HepG2 (cell line): ENCODE measurements around the gene ANAPC2. TPM values are rescaled to one million over a fixed set of nuclear protein-coding genes. Genes with fewer than 3 reads are reported as not detected.
A peak's percentile ranks its signal among the peaks of the same experiment; 100 is the strongest.

ENCODE experiments used
- ASH2L ChIP-seq: fragments of 300-600, 200-600 bp; sonication (generic); IDR thresholded peaks from 2 replicates; pipeline ENCODE4 v1.7.0; 2017; ENCODE audit warnings: low read depth, mild to moderate bottlenecking, moderate library complexity, mixed read lengths, low read length; ENCODE audit not compliant: insufficient read length
- BHLHE40 ChIP-seq: IDR thresholded peaks from 2 replicates; pipeline ENCODE4 v1.6.1; 2011; ENCODE audit warnings: low read length, improper control_type of control experiment
- EEA1 ChIP-seq: sonication (generic); formaldehyde crosslinking; IDR thresholded peaks from 2 replicates; pipeline ENCODE4 v1.5.1; 2020; ENCODE audit warnings: mild to moderate bottlenecking, missing genetic modification reagents, borderline replicate concordance
- HDAC6 ChIP-seq: fragments of 200-600 bp; sonication (generic); IDR thresholded peaks from 2 replicates; pipeline ENCODE4 v1.7.0; 2017; ENCODE audit warnings: mild to moderate bottlenecking, antibody characterized with exemption, low read length, low read depth
- HIVEP1 ChIP-seq: sonication (generic); formaldehyde crosslinking; IDR thresholded peaks from 2 replicates; pipeline ENCODE4 v1.4.0; 2020; ENCODE audit warnings: mild to moderate bottlenecking, missing genetic modification reagents
- HOXA3 ChIP-seq: sonication (generic); formaldehyde crosslinking; IDR thresholded peaks from 2 replicates; pipeline ENCODE4 v1.5.0; 2020; ENCODE audit warnings: missing genetic modification reagents
- MTF1 ChIP-seq: sonication (generic); formaldehyde crosslinking; IDR thresholded peaks from 2 replicates; pipeline ENCODE4 v1.5.0; 2020; ENCODE audit warnings: missing genetic modification reagents
- MYPOP ChIP-seq: sonication (generic); formaldehyde crosslinking; IDR thresholded peaks from 2 replicates; pipeline ENCODE4 v1.8.1; 2023; ENCODE audit warnings: mild to moderate bottlenecking, moderate library complexity, missing genetic modification reagents
- NBN ChIP-seq: fragments of 450-650 bp; conservative IDR thresholded peaks from 2 replicates; pipeline ENCODE4 v1.6.1; 2017
- NFYC ChIP-seq: IDR thresholded peaks from 2 replicates; pipeline ENCODE4 v1.6.1; 2016; ENCODE audit warnings: missing genetic modification reagents, missing compliant biosample characterization
- RBFOX2 ChIP-seq: fragments of 200-400 bp; formaldehyde crosslinking; IDR thresholded peaks from 2 replicates; pipeline ENCODE4 v1.6.1; 2017; ENCODE audit warnings: low read depth, mild to moderate bottlenecking, low read length
- SALL2 ChIP-seq: sonication (generic); formaldehyde crosslinking; IDR thresholded peaks from 2 replicates; pipeline ENCODE4 v1.8.1; 2023; ENCODE audit warnings: mild to moderate bottlenecking, missing genetic modification reagents, inconsistent platforms
- SIN3A ChIP-seq: IDR thresholded peaks from 2 replicates; pipeline ENCODE4 v1.6.1; 2011; ENCODE audit warnings: low read depth, mild to moderate bottlenecking, control low read depth, low read length, borderline replicate concordance
- SRY ChIP-seq: sonication (generic); formaldehyde crosslinking; IDR thresholded peaks from 2 replicates; pipeline ENCODE4 v1.8.0; 2022; ENCODE audit warnings: mild to moderate bottlenecking, missing genetic modification reagents
- YEATS4 ChIP-seq: sonication (generic); formaldehyde crosslinking; IDR thresholded peaks from 2 replicates; pipeline ENCODE4 v1.4.0; 2020; ENCODE audit warnings: missing genetic modification reagents, borderline replicate concordance
- ZEB1 ChIP-seq: IDR thresholded peaks from 2 replicates; pipeline ENCODE4 v1.6.1; 2012; ENCODE audit warnings: mild to moderate bottlenecking, low read depth, inconsistent platforms; ENCODE audit not compliant: insufficient replicate concordance
- ZNF101 ChIP-seq: sonication (generic); formaldehyde crosslinking; IDR thresholded peaks from 2 replicates; pipeline ENCODE4 v1.4.0; 2020; ENCODE audit warnings: mild to moderate bottlenecking, low read depth, missing genetic modification reagents, borderline replicate concordance
- ZNF24 ChIP-seq: fragments of 450-650 bp; IDR thresholded peaks from 2 replicates; pipeline ENCODE4 v1.6.1; 2017; ENCODE audit warnings: antibody characterized with exemption, mild to moderate bottlenecking
- ZNF274 ChIP-seq: sonication (generic); formaldehyde crosslinking; IDR thresholded peaks from 2 replicates; pipeline ENCODE4 v1.5.1; 2020; ENCODE audit warnings: mild to moderate bottlenecking, missing genetic modification reagents
- ZNF34 ChIP-seq: sonication (generic); formaldehyde crosslinking; IDR thresholded peaks from 2 replicates; pipeline ENCODE4 v1.4.0; 2020; ENCODE audit warnings: mild to moderate bottlenecking, missing genetic modification reagents, borderline replicate concordance
- ZNF441 ChIP-seq: sonication (generic); formaldehyde crosslinking; IDR thresholded peaks from 2 replicates; pipeline ENCODE4 v1.7.0; 2021; ENCODE audit warnings: missing genetic modification reagents, borderline replicate concordance
- ZNF451 ChIP-seq: sonication (generic); formaldehyde crosslinking; IDR thresholded peaks from 2 replicates; pipeline ENCODE4 v1.5.0; 2020; ENCODE audit warnings: mild to moderate bottlenecking, missing genetic modification reagents
- ZNF550 ChIP-seq: sonication (generic); formaldehyde crosslinking; IDR thresholded peaks from 2 replicates; pipeline ENCODE4 v1.4.0; 2020; ENCODE audit warnings: mild to moderate bottlenecking, missing genetic modification reagents, borderline replicate concordance
- ZNF570 ChIP-seq: sonication (generic); formaldehyde crosslinking; IDR thresholded peaks from 2 replicates; pipeline ENCODE4 v1.4.0; 2020; ENCODE audit warnings: mild to moderate bottlenecking, missing genetic modification reagents, borderline replicate concordance
- ZSCAN20 ChIP-seq: sonication (generic); formaldehyde crosslinking; IDR thresholded peaks from 2 replicates; pipeline ENCODE4 v1.4.0; 2020; ENCODE audit warnings: missing genetic modification reagents, mild to moderate bottlenecking, borderline replicate concordance
- polyA plus RNA-seq, 8 experiments: library from polyadenylated mRNA; depleted of rRNA in 3 of 8; stranded (reverse) in 7 of 8; unstranded in 1 of 8; fragments of >200 nt; fragmentation: Illumina TruSeq in 4 of 8; extraction: Trizol in 4 of 8; gene quantifications; 2 replicates each; pipeline versions ENCODE4 v1.2.1 to v1.2.3, GENCODE V29; 2011 to 2016; ENCODE audit warnings: low read depth in 4 of 8, missing spikeins in 1 of 8, mixed read lengths in 1 of 8; ENCODE audit not compliant: insufficient read depth in 1 of 8
- total RNA-seq, 5 experiments: library from RNA; depleted of rRNA; stranded (reverse); fragments of >200 nt; fragmentation: Illumina TruSeq; extraction: Trizol; gene quantifications; 2 replicates each; pipeline ENCODE4 v1.2.3, GENCODE V29; 2016; ENCODE audit warnings: low read depth in 1 of 5
- TF ChIP-seq, protein P1 (sequence below): sonication (generic); formaldehyde crosslinking; IDR thresholded peaks from 2 replicates; pipeline ENCODE4 v1.8.0; 2023; ENCODE audit warnings: mild to moderate bottlenecking, missing genetic modification reagents
- TF ChIP-seq, protein P2 (sequence below): IDR thresholded peaks from 2 replicates; pipeline ENCODE4 v1.6.1; 2016; ENCODE audit warnings: mild to moderate bottlenecking, missing biosample characterization, missing genetic modification reagents

ANAPC2 gene
- total and polyA plus RNA-seq, 2 of the 13 experiments (the other 11 are each of a cell fraction or from before 2014, with no cell fraction given) = 12.3 to 15.4 TPM

DNA sequence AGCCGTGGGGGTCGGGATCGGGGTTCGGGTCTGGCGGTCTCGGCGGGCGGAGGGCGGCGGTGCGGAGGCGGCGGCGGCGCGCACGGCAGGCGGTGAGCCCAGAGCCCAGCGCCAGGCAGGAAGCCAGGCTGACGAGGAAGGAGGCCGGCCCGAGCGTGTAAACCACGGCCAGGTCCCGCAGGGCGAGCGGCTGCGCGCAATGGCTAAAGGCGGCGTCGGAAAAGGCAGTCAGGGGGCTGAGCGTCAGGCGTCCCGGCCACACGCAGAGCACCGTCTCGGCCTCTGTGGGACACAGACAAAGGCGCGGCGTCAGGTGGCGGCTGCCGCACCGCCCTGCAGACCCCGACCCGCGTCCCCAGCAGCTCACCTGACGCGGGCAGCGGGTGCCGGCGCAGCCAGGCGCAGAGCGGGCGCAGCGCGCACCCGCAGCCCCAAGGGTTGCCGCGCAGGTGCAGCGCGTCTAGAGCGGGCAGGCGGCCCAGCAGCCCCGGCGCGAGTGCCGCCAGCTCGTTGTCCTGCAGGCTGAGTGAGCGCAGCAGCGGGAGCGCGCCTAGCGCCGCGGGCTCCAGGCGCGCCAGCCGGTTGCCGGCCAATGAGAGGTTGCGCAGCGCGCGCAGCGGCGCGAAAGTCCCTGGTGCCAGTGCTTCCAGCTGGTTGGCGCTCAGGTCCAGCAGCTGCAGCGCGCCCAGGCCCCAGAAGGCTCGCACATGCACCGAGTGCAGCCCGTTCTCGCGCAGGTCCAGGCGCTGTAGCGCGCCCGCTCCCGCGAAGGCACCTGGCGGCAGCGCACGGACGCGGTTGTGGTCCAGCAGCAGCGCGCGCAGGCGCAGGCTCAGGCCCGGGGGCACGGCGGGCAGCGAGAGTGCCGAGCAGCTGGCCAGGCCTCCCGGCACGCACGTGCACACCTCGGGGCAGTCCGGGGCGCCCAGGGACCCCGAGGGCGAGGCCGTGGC lies 19.2 kb downstream of the ANAPC2 start (continued):
- TF ChIP-seq, protein P1, sequence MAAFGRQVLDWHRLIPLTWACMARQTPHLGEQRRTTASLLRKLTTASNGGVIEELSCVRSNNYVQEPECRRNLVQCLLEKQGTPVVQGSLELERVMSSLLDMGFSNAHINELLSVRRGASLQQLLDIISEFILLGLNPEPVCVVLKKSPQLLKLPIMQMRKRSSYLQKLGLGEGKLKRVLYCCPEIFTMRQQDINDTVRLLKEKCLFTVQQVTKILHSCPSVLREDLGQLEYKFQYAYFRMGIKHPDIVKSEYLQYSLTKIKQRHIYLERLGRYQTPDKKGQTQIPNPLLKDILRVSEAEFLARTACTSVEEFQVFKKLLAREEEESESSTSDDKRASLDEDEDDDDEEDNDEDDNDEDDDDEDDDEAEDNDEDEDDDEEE = no peak; the same call in 1 of the 2 replicates
- TF ChIP-seq, protein P2, sequence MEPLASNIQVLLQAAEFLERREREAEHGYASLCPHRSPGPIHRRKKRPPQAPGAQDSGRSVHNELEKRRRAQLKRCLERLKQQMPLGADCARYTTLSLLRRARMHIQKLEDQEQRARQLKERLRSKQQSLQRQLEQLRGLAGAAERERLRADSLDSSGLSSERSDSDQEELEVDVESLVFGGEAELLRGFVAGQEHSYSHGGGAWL = 0 out of 2 replicates have a peak, but pooled peaks have one; percentile 61
- no peak for TF ChIP-seq ZEB1
- TF ChIP-seq YEATS4 (CRISPR knock-in tag) = peak; percentile 54; the same call in 1 of the 2 replicates
- no peak for TF ChIP-seq ZNF274 (CRISPR knock-in tag)
- no peak for TF ChIP-seq NBN
- no peak for TF ChIP-seq ZNF101
- peak; percentile 45; the same call in 1 of the 2 replicates for TF ChIP-seq BHLHE40
- no peak for TF ChIP-seq EEA1 (CRISPR knock-in tag)
- TF ChIP-seq ZNF570 (CRISPR knock-in tag) = no peak
- TF ChIP-seq ZNF441 (CRISPR knock-in tag) = no peak
- no peak for TF ChIP-seq ZNF451 (CRISPR knock-in tag)
- no peak for TF ChIP-seq SALL2 (CRISPR knock-in tag)
- no peak for TF ChIP-seq ZNF34 (CRISPR knock-in tag)
- no peak for TF ChIP-seq ZNF24
- no peak for TF ChIP-seq ZSCAN20 (CRISPR knock-in tag)
- no peak for TF ChIP-seq ZNF550 (CRISPR knock-in tag)
- no peak for TF ChIP-seq SIN3A
- no peak for TF ChIP-seq MTF1 (CRISPR knock-in tag)
- peak; percentile 57 for TF ChIP-seq HOXA3
- no peak for TF ChIP-seq SRY (CRISPR knock-in tag)
- peak; percentile 26 for TF ChIP-seq NFYC (CRISPR knock-in tag)
- no peak for TF ChIP-seq HIVEP1
- TF ChIP-seq ASH2L = no peak
- TF ChIP-seq HDAC6 = 0 out of 2 replicates have a peak, but pooled peaks have one; percentile 75
- TF ChIP-seq MYPOP = peak; percentile 100
- peak; percentile 42; the same call in 1 of the 2 replicates for TF ChIP-seq RBFOX2
